H7 (cell line): Measurements from ENCODE around the gene P2RX3. TPM values are rescaled to one million over a fixed set of nuclear protein-coding genes. Genes with fewer than 3 reads are reported as not detected.
"Not testable (repeated sequence)": the region's sequence is repeated elsewhere in the genome, so short reads cannot be mapped to it uniquely, and the experiment has no call there.

Experiments used
- DNase-seq: peaks from one replicate; pipeline ENCODE4 v3.0.0; 2012
- H3K27me3 ChIP-seq: 2 replicates; pipeline ENCODE4 v1.6.0; 2011; ENCODE audit warnings: mild to moderate bottlenecking, low read length; ENCODE audit not compliant: control insufficient read depth, insufficient read depth
- H3K36me3 ChIP-seq: replicated peaks from 2 replicates; pipeline ENCODE4 v1.5.1; 2011; ENCODE audit warnings: low read length; ENCODE audit not compliant: control insufficient read depth, insufficient read depth
- H3K4me3 ChIP-seq: 2 replicates; pipeline ENCODE4 v1.5.1; 2011; ENCODE audit warnings: low read depth, mild to moderate bottlenecking, control low read depth, low read length, moderate library complexity; ENCODE audit not compliant: insufficient read depth
- total RNA-seq: library from RNA; depleted of rRNA; stranded (reverse); fragments of >200 nt; shearing (Covaris generic); gene quantifications from 2 replicates; pipeline ENCODE4 v1.2.3, GENCODE V29; 2014

The P2RX3 gene
- total RNA-seq, 1 experiment from 2014 or later: not detected

- DNase-seq: no peak
- Histone ChIP-seq H3K36me3 (peaks cover 61% of the 10 kb centered on the region), H3K4me3 (no peak overlapping the region), H3K27me3 (no peaks in the 10 kb centered on the region)
Measured at GRCh38 chr11:57327721-57328120, 10.4 kb upstream of the P2RX3 start.

GRCh38 chr11:57330029-57330428 is 8.1 kb upstream of the P2RX3 start:
- no peak for DNase-seq
- Histone ChIP-seq H3K36me3 (peaks cover 73% of the 10 kb centered on the region), H3K27me3 (no peaks in the 10 kb centered on the region), H3K4me3 (no peak overlapping the region)

GRCh38 chr11:57331720-57332119 is 6.4 kb upstream of the P2RX3 start:
- peaks cover 65% of the 10 kb centered on the region for H3K36me3 ChIP-seq
- DNase-seq: no peak
- H3K4me3 ChIP-seq: no peak overlapping the region
- no peaks in the 10 kb centered on the region for H3K27me3 ChIP-seq

- no peak overlapping the region for H3K4me3 ChIP-seq
- H3K27me3 ChIP-seq: no peaks in the 10 kb centered on the region
- DNase-seq: no peak
- H3K36me3 ChIP-seq: peaks cover 55% of the 10 kb centered on the region
Measured at GRCh38 chr11:57332694-57333440, 5.3 kb upstream of the P2RX3 start.

GRCh38 chr11:57335023-57335342 is 3.2 kb upstream of the P2RX3 start:
- DNase-seq: no peak
- H3K4me3 ChIP-seq: peak overlapping the region; percentile 81
- 0 out of 2 replicates have a peak, but pooled peaks cover 1% of the 10 kb centered on the region for H3K27me3 ChIP-seq
- peaks cover 37% of the 10 kb centered on the region for H3K36me3 ChIP-seq

- peaks cover 32% of the 10 kb centered on the region for H3K36me3 ChIP-seq
- peak within 1 kb of the TSS; percentile 81 for H3K4me3 ChIP-seq
- H3K27me3 ChIP-seq: peaks cover 2% of the 10 kb centered on the region; the same call in 1 of the 2 replicates
- peak; percentile 92 for DNase-seq
Measured at GRCh38 chr11:57335343-57336110, 2.6 kb upstream of the P2RX3 start, which contains the start of gene SSRP1. TSS of gene SSRP1 (minus strand) at chr11:57335892. CDS start at chr11:57335121, 771 bp downstream.

- Histone ChIP-seq H3K36me3 (peaks cover 25% of the 10 kb centered on the region), H3K4me3 (peak overlapping the region; percentile 81), H3K27me3 (peaks cover 5% of the 10 kb centered on the region)
- no peak for DNase-seq
Measured at GRCh38 chr11:57336111-57336666, 2.0 kb upstream of the P2RX3 start.

- not testable (repeated sequence) for H3K4me3 ChIP-seq, H3K27me3 ChIP-seq, DNase-seq
- H3K36me3 ChIP-seq: peaks cover 20% of the 10 kb centered on the region
Measured at GRCh38 chr11:57336856-57337255, 1.3 kb upstream of the P2RX3 start.

GRCh38 chr11:57339328-57339727 is 1.2 kb downstream of the P2RX3 start:
- peaks cover 5% of the 10 kb centered on the region for H3K27me3 ChIP-seq
- DNase-seq: no peak

GRCh38 chr11:57340039-57340615 is 2.0 kb downstream of the P2RX3 start:
- no peaks in the 10 kb centered on the region for H3K36me3 ChIP-seq
- H3K27me3 ChIP-seq: peaks cover 7% of the 10 kb centered on the region
- peak; percentile 78 for DNase-seq
- no peak overlapping the region for H3K4me3 ChIP-seq

More at GRCh38 chr11:57339328-57339727, 1.2 kb downstream of the P2RX3 start:
- Histone ChIP-seq H3K36me3 (peaks cover 2% of the 10 kb centered on the region), H3K4me3 (no peak overlapping the region)

GRCh38 chr11:57341250-57341808 is 3.2 kb downstream of the P2RX3 start:
- Histone ChIP-seq H3K4me3 (no peak overlapping the region), H3K27me3 (peaks cover 7% of the 10 kb centered on the region), H3K36me3 (no peaks in the 10 kb centered on the region)
- DNase-seq: no peak

GRCh38 chr11:57342702-57343101 is 4.5 kb downstream of the P2RX3 start:
- no peak for DNase-seq
- Histone ChIP-seq H3K27me3 (peaks cover 7% of the 10 kb centered on the region), H3K4me3 (no peak overlapping the region), H3K36me3 (no peaks in the 10 kb centered on the region)

- Histone ChIP-seq H3K27me3 (peaks cover 7% of the 10 kb centered on the region), H3K36me3 (no peaks in the 10 kb centered on the region), H3K4me3 (no peak overlapping the region)
- DNase-seq: no peak
Measured at GRCh38 chr11:57343825-57344224, 5.7 kb downstream of the P2RX3 start.

- Histone ChIP-seq H3K36me3 (no peaks in the 10 kb centered on the region), H3K27me3 (peaks cover 5% of the 10 kb centered on the region), H3K4me3 (no peak overlapping the region)
- no peak for DNase-seq
Measured at GRCh38 chr11:57344826-57345225, 6.7 kb downstream of the P2RX3 start.
